Uterus (tissue), 2 donors: ENCODE results near the gene KIF18B.

Source experiments
- CTCF ChIP-seq, 4 experiments: fragments of 200-600 bp in 2 of 4; fragments of 450-650 bp in 2 of 4; sonication (generic) in 2 of 4; IDR thresholded peaks; one replicate each; pipeline ENCODE4 v1.5.1; 2016 to 2019; ENCODE audit warnings: antibody characterized with exemption in 4 of 4, mild to moderate bottlenecking in 2 of 4, moderate library complexity in 1 of 4
- POLR2A ChIP-seq, 2 donors: fragments of 450-650 bp; IDR thresholded peaks; one replicate each; pipeline ENCODE4 v1.6.1; 2016; ENCODE audit warnings: antibody characterized with exemption in 2 of 2, mild to moderate bottlenecking in 1 of 2, moderate library complexity in 1 of 2

GRCh38 chr17:44887971-44888954, 59.3 kb downstream of the KIF18B start:
- TF ChIP-seq CTCF (IDR thresholded peaks at IDR 0.05) (no peak), POLR2A (IDR thresholded peaks at IDR 0.05) (no peak)
